Measurements from ENCODE around the gene ATP13A5.

DNA sequence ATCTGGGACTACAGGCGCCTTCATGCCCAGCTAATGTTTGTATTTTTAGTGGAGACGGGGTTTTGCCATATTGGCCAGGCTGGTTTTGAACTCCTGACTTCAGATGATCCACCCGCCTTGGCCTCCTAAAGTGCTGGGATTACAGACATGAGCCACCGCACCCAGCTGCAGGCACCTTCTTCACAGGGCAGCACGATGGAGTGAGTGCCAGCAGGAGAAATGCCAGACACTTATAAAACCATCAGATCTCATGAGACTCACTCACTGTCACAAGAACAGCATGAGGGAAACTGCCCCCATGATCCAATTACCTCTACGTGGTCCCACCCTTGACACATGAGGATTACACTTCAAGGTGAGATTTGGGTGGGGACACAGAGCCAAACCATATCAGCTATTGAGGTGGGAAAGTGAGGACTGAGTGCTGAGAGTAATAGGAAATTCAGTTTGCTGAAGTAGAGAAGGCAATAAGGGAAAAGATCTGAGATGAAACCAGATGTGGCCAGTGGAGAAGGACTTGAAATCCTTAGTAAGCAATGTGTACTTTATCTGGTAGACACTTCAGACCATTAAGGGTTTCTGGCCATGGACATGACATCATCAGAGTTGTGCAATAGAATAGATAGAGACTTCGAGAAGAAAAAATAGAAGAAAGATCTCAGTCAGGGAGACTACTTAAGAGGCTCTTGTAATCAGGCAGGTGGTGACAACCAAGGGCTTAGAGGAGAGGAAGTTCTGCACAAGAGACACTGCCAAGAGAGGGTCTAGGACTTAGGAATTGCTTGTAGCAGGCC is 18.1 kb upstream of the ATP13A5 start:
- TF ChIP-seq, protein P1, sequence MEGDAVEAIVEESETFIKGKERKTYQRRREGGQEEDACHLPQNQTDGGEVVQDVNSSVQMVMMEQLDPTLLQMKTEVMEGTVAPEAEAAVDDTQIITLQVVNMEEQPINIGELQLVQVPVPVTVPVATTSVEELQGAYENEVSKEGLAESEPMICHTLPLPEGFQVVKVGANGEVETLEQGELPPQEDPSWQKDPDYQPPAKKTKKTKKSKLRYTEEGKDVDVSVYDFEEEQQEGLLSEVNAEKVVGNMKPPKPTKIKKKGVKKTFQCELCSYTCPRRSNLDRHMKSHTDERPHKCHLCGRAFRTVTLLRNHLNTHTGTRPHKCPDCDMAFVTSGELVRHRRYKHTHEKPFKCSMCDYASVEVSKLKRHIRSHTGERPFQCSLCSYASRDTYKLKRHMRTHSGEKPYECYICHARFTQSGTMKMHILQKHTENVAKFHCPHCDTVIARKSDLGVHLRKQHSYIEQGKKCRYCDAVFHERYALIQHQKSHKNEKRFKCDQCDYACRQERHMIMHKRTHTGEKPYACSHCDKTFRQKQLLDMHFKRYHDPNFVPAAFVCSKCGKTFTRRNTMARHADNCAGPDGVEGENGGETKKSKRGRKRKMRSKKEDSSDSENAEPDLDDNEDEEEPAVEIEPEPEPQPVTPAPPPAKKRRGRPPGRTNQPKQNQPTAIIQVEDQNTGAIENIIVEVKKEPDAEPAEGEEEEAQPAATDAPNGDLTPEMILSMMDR (IDR thresholded peaks at IDR 0.05; ENCODE audit: low read depth, low read length, poor library complexity, severe bottlenecking) = no peak
- no peak for TF ChIP-seq EZH2phosphoT487 (IDR thresholded peaks at IDR 0.05; ENCODE audit: borderline replicate concordance, low read length)

All from DOHH2 (cell line).